ENCODE results near the gene GLYAT.

DNA sequence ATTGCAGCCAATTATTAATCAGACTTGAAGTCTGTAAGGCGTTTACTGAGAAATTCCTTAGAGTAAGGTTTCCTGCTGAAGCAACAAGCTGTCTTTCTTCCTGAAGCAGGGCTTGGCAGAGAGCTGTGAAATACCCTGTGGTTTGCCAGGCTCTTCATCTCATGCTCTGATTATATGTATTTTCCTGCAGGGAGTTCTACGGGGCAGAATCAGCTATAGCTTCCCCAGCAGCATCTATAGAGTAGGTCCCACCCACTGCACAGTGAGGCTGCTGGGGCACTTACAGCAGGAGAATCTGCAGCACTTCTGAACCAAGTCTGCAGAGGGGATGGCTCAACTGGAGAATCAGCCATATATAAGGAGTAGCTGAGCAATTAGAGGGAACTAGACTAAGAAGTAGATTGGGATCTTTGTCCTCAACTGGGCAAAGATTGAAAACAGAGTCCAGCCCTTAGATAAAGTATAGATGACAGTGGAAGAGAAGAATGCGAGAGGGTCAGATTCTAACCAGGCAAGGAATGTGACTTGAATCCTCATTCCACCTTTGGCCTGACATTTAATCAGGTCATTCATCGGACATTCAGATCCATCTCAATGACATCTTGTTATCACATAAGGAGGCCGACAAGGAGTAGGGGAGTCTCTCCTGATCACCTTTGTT is 71.7 kb downstream of the GLYAT start:
- TF ChIP-seq, protein P1, sequence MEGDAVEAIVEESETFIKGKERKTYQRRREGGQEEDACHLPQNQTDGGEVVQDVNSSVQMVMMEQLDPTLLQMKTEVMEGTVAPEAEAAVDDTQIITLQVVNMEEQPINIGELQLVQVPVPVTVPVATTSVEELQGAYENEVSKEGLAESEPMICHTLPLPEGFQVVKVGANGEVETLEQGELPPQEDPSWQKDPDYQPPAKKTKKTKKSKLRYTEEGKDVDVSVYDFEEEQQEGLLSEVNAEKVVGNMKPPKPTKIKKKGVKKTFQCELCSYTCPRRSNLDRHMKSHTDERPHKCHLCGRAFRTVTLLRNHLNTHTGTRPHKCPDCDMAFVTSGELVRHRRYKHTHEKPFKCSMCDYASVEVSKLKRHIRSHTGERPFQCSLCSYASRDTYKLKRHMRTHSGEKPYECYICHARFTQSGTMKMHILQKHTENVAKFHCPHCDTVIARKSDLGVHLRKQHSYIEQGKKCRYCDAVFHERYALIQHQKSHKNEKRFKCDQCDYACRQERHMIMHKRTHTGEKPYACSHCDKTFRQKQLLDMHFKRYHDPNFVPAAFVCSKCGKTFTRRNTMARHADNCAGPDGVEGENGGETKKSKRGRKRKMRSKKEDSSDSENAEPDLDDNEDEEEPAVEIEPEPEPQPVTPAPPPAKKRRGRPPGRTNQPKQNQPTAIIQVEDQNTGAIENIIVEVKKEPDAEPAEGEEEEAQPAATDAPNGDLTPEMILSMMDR (conservative IDR thresholded peaks at IDR 0.05; ENCODE audit: low read depth in 2 of 2), result no peak
- no peak for TF ChIP-seq CREB1 (CRISPR knock-in tag; IDR thresholded peaks at IDR 0.05; ENCODE audit: low read depth)
- TF ChIP-seq POLR2AphosphoS5 (IDR thresholded peaks at IDR 0.05; ENCODE audit: low read depth), result no peak
- no peak for TF ChIP-seq STAT1 (IDR thresholded peaks at IDR 0.05; ENCODE audit: unreplicated experiment)
- TF ChIP-seq EZH2phosphoT487 (IDR thresholded peaks at IDR 0.05; ENCODE audit: unreplicated experiment), result no peak
- no peak for TF ChIP-seq NANOG (IDR thresholded peaks at IDR 0.05; ENCODE audit: borderline replicate concordance)
- TF ChIP-seq REST (IDR thresholded peaks at IDR 0.05; ENCODE audit: unreplicated experiment), result no peak
- no peak for TF ChIP-seq EZH2 (IDR thresholded peaks at IDR 0.05; ENCODE audit: low read depth, unreplicated experiment)
- no peak for TF ChIP-seq ZNF114 (CRISPR knock-in tag; IDR thresholded peaks at IDR 0.05)
- TF ChIP-seq ETS1 (IDR thresholded peaks at IDR 0.05), result no peak
- TF ChIP-seq JUNB (IDR thresholded peaks at IDR 0.05; ENCODE audit: unreplicated experiment), result no peak
- no peak for TF ChIP-seq ZNF462 (CRISPR knock-in tag; IDR thresholded peaks at IDR 0.05)

All from GM23338 (cell line).